ENCODE measurements around the gene SAMHD1.

Gene SAMHD1

GRCh38 chr20:36865861-36866149 is 85.7 kb downstream of the SAMHD1 start:
- ChIA-PET CTCF (interaction anchor here (1.0 to 1.9 kb wide), 3 partner anchors 22 to 63 kb away, joined by 3 to 7 read pairs (median 5); no protein-coding TSS in a partner anchor), POLR2A (no interaction called here)
- peaks cover 0 to 5% (median 0%) of the 10 kb centered on the region in 5 experiments for H3K27me3 ChIP-seq (replicated peaks in 2 of 5; ENCODE audit: control insufficient read depth in 4 of 5, insufficient read depth in 5 of 5, low read length in 4 of 5)
- DNase-seq, result no peak
- H3K27ac ChIP-seq (ENCODE audit: insufficient read depth in 1 of 2, low read depth in 1 of 2, low read length in 2 of 2, poor library complexity in 1 of 2, severe bottlenecking in 2 of 2), result no peak overlapping the region
- H3K9me3 ChIP-seq (ENCODE audit: control extremely low read depth in 1 of 5, control insufficient read depth in 4 of 5, insufficient read depth in 2 of 5, low read depth in 1 of 5, low read length in 4 of 5), result no peaks in the 10 kb centered on the region
- H3K4me3 ChIP-seq (ENCODE audit: control insufficient read depth in 1 of 7, extremely low read depth in 1 of 7, insufficient read depth in 4 of 7, low read depth in 2 of 7, low read length in 6 of 7), result no peak overlapping the region
- H3K36me3 ChIP-seq (ENCODE audit: control insufficient read depth in 4 of 4, insufficient read depth in 4 of 4, low read length in 3 of 4), result no peaks in the 10 kb centered on the region
- peaks cover 0 to 26% (median 23%) of the 10 kb centered on the region in 4 experiments for H3K4me1 ChIP-seq (ENCODE audit: control extremely low read depth in 1 of 4, control insufficient read depth in 4 of 4, insufficient read depth in 4 of 4, low read length in 3 of 4)

- 100% methylated on average over 8 of the region's 9 CpGs for WGBS (ENCODE audit: insufficient coverage)
- H3K36me3 ChIP-seq (ENCODE audit: control insufficient read depth in 4 of 4, insufficient read depth in 4 of 4, low read length in 3 of 4), result no peaks in the 10 kb centered on the region
- no peak overlapping the region for H3K27ac ChIP-seq (ENCODE audit: insufficient read depth in 1 of 2, low read depth in 1 of 2, low read length in 2 of 2, poor library complexity in 1 of 2, severe bottlenecking in 2 of 2)
- POLR2A ChIA-PET, result no interaction called here
- H3K4me1 ChIP-seq (ENCODE audit: control extremely low read depth in 1 of 4, control insufficient read depth in 4 of 4, insufficient read depth in 4 of 4, low read length in 3 of 4), result peaks cover 0 to 26% (median 23%) of the 10 kb centered on the region in 4 experiments
- CTCF ChIA-PET, result interaction anchor here (1.0 to 1.9 kb wide), 4 partner anchors 22 to 65 kb away, joined by 3 to 7 read pairs (median 4); no protein-coding TSS in a partner anchor
- peaks cover 0 to 5% (median 0%) of the 10 kb centered on the region in 5 experiments for H3K27me3 ChIP-seq (replicated peaks in 2 of 5; ENCODE audit: control insufficient read depth in 4 of 5, insufficient read depth in 5 of 5, low read length in 4 of 5)
- DNase-seq, result no peak
- H3K4me3 ChIP-seq (ENCODE audit: control insufficient read depth in 1 of 7, extremely low read depth in 1 of 7, insufficient read depth in 4 of 7, low read depth in 2 of 7, low read length in 6 of 7), result no peak overlapping the region
- H3K9me3 ChIP-seq (ENCODE audit: control extremely low read depth in 1 of 5, control insufficient read depth in 4 of 5, insufficient read depth in 2 of 5, low read depth in 1 of 5, low read length in 4 of 5), result no peaks in the 10 kb centered on the region
These were observed 86.2 kb downstream of the SAMHD1 start for GRCh38 chr20:36865076-36865860.

GRCh38 chr20:36862857-36863668 is 88.4 kb downstream of the SAMHD1 start:
- Histone ChIP-seq H3K27ac (ENCODE audit: insufficient read depth in 1 of 2, low read depth in 1 of 2, low read length in 2 of 2, poor library complexity in 1 of 2, severe bottlenecking in 2 of 2) (no peak overlapping the region), H3K36me3 (ENCODE audit: control insufficient read depth in 4 of 4, insufficient read depth in 4 of 4, low read length in 3 of 4) (peaks cover 0 to 2% (median 0%) of the 10 kb centered on the region in 4 experiments), H3K4me1 (ENCODE audit: control extremely low read depth in 1 of 4, control insufficient read depth in 4 of 4, insufficient read depth in 4 of 4, low read length in 3 of 4) (peaks cover 0 to 26% (median 23%) of the 10 kb centered on the region in 4 experiments), H3K9me3 (ENCODE audit: control extremely low read depth in 1 of 5, control insufficient read depth in 4 of 5, insufficient read depth in 2 of 5, low read depth in 1 of 5, low read length in 4 of 5) (no peaks in the 10 kb centered on the region), H3K27me3 (replicated peaks in 2 of 5; ENCODE audit: control insufficient read depth in 4 of 5, insufficient read depth in 5 of 5, low read length in 4 of 5) (peaks cover 0 to 5% (median 0%) of the 10 kb centered on the region in 5 experiments), H3K4me3 (ENCODE audit: control insufficient read depth in 1 of 7, extremely low read depth in 1 of 7, insufficient read depth in 4 of 7, low read depth in 2 of 7, low read length in 6 of 7) (peak overlapping the region; percentile 51 to 79 (median 70))
- POLR2A ChIA-PET, result interaction anchor here (0.6 to 2.3 kb wide), 2 partner anchors 10 to 27 kb away, joined by 4 to 9 read pairs; no protein-coding TSS in a partner anchor
- 0% methylated on average over 95 of the region's 129 CpGs for WGBS (ENCODE audit: insufficient coverage)
- DNase-seq, result peak in 1 of 3 donors; percentile 31
- CTCF ChIA-PET, result interaction anchor here (0.7 to 4.5 kb wide), 9 partner anchors 8 to 261 kb away, joined by 3 to 23 read pairs (median 5); no protein-coding TSS in a partner anchor

GRCh38 chr20:36861875-36862801 is 89.4 kb downstream of the SAMHD1 start:
- Histone ChIP-seq H3K9me3 (ENCODE audit: control extremely low read depth in 1 of 5, control insufficient read depth in 4 of 5, insufficient read depth in 2 of 5, low read depth in 1 of 5, low read length in 4 of 5) (no peaks in the 10 kb centered on the region), H3K4me3 (ENCODE audit: control insufficient read depth in 1 of 7, extremely low read depth in 1 of 7, insufficient read depth in 4 of 7, low read depth in 2 of 7, low read length in 6 of 7) (peak overlapping the region; percentile 51 to 79 (median 70)), H3K27ac (ENCODE audit: insufficient read depth in 1 of 2, low read depth in 1 of 2, low read length in 2 of 2, poor library complexity in 1 of 2, severe bottlenecking in 2 of 2) (no peak overlapping the region), H3K4me1 (ENCODE audit: control extremely low read depth in 1 of 4, control insufficient read depth in 4 of 4, insufficient read depth in 4 of 4, low read length in 3 of 4) (peaks cover 0 to 31% (median 26%) of the 10 kb centered on the region in 4 experiments), H3K27me3 (replicated peaks in 2 of 5; ENCODE audit: control insufficient read depth in 4 of 5, insufficient read depth in 5 of 5, low read length in 4 of 5) (peaks cover 0 to 5% (median 0%) of the 10 kb centered on the region in 5 experiments), H3K36me3 (ENCODE audit: control insufficient read depth in 4 of 4, insufficient read depth in 4 of 4, low read length in 3 of 4) (peaks cover 0 to 3% (median 1%) of the 10 kb centered on the region in 4 experiments)
- CTCF ChIA-PET, result interaction anchor here (0.9 to 4.5 kb wide), 9 partner anchors 10 to 88 kb away, joined by 3 to 23 read pairs (median 4); partner anchors contain the start of gene DSN1
- POLR2A ChIA-PET, result interaction anchor here (2.3 kb wide), 1 partner anchor 26 kb away, joined by 9 read pairs; no protein-coding TSS in a partner anchor
- no peak for DNase-seq
- 52% methylated on average over 39 of the region's 45 CpGs for WGBS (ENCODE audit: insufficient coverage)

GRCh38 chr20:36861625-36861874 is 90.0 kb downstream of the SAMHD1 start:
- DNase-seq, result no peak
- Histone ChIP-seq H3K36me3 (ENCODE audit: control insufficient read depth in 4 of 4, insufficient read depth in 4 of 4, low read length in 3 of 4) (peaks cover 0 to 6% (median 2%) of the 10 kb centered on the region in 4 experiments), H3K27ac (ENCODE audit: insufficient read depth in 1 of 2, low read depth in 1 of 2, low read length in 2 of 2, poor library complexity in 1 of 2, severe bottlenecking in 2 of 2) (no peak overlapping the region), H3K4me3 (ENCODE audit: control insufficient read depth in 1 of 7, extremely low read depth in 1 of 7, insufficient read depth in 4 of 7, low read depth in 2 of 7, low read length in 6 of 7) (peak overlapping the region in 4 of 7 experiments; percentile 42 to 79 (median 70)), H3K9me3 (ENCODE audit: control extremely low read depth in 1 of 5, control insufficient read depth in 4 of 5, insufficient read depth in 2 of 5, low read depth in 1 of 5, low read length in 4 of 5) (no peaks in the 10 kb centered on the region), H3K4me1 (ENCODE audit: control extremely low read depth in 1 of 4, control insufficient read depth in 4 of 4, insufficient read depth in 4 of 4, low read length in 3 of 4) (peaks cover 0 to 37% (median 32%) of the 10 kb centered on the region in 4 experiments), H3K27me3 (replicated peaks in 2 of 5; ENCODE audit: control insufficient read depth in 4 of 5, insufficient read depth in 5 of 5, low read length in 4 of 5) (peaks cover 0 to 5% (median 0%) of the 10 kb centered on the region in 5 experiments)
- POLR2A ChIA-PET, result no interaction called here
- WGBS (ENCODE audit: insufficient coverage), result 97% methylated on average over 3 of the region's 7 CpGs
- CTCF ChIA-PET, result interaction anchor here (0.9 to 4.5 kb wide), 7 partner anchors 20 to 88 kb away, joined by 3 to 23 read pairs (median 4); partner anchors contain the start of gene DSN1

GRCh38 chr20:36860811-36861624 is 90.5 kb downstream of the SAMHD1 start:
- ChIA-PET CTCF (interaction anchor here (0.9 to 4.5 kb wide), 7 partner anchors 19 to 87 kb away, joined by 3 to 23 read pairs (median 4); partner anchors contain the start of gene DSN1), POLR2A (interaction anchor here (0.5 to 0.6 kb wide), 2 partner anchors 46 to 286 kb away, joined by 3 read pairs; no protein-coding TSS in a partner anchor)
- Histone ChIP-seq H3K4me3 (ENCODE audit: control insufficient read depth in 1 of 7, extremely low read depth in 1 of 7, insufficient read depth in 4 of 7, low read depth in 2 of 7, low read length in 6 of 7) (peak overlapping the region in 2 of 7 experiments; percentile 65 to 74), H3K27ac (ENCODE audit: insufficient read depth in 1 of 2, low read depth in 1 of 2, low read length in 2 of 2, poor library complexity in 1 of 2, severe bottlenecking in 2 of 2) (no peak overlapping the region), H3K27me3 (replicated peaks in 2 of 5; ENCODE audit: control insufficient read depth in 4 of 5, insufficient read depth in 5 of 5, low read length in 4 of 5) (peaks cover 0 to 5% (median 0%) of the 10 kb centered on the region in 5 experiments), H3K36me3 (ENCODE audit: control insufficient read depth in 4 of 4, insufficient read depth in 4 of 4, low read length in 3 of 4) (peaks cover 0 to 6% (median 2%) of the 10 kb centered on the region in 4 experiments), H3K9me3 (ENCODE audit: control extremely low read depth in 1 of 5, control insufficient read depth in 4 of 5, insufficient read depth in 2 of 5, low read depth in 1 of 5, low read length in 4 of 5) (no peaks in the 10 kb centered on the region), H3K4me1 (ENCODE audit: control extremely low read depth in 1 of 4, control insufficient read depth in 4 of 4, insufficient read depth in 4 of 4, low read length in 3 of 4) (peaks cover 0 to 42% (median 37%) of the 10 kb centered on the region in 4 experiments)
- no peak for DNase-seq
- 92% methylated on average over 9 of the region's 14 CpGs for WGBS (ENCODE audit: insufficient coverage)
